ENCODE data around the gene TMEM156.

GRCh38 chr4:38946919-38947318, 85.3 kb downstream of the TMEM156 start:
- no peak for TF ChIP-seq POLR2AphosphoS5 (IDR thresholded peaks at IDR 0.05)
- TF ChIP-seq, protein P1, sequence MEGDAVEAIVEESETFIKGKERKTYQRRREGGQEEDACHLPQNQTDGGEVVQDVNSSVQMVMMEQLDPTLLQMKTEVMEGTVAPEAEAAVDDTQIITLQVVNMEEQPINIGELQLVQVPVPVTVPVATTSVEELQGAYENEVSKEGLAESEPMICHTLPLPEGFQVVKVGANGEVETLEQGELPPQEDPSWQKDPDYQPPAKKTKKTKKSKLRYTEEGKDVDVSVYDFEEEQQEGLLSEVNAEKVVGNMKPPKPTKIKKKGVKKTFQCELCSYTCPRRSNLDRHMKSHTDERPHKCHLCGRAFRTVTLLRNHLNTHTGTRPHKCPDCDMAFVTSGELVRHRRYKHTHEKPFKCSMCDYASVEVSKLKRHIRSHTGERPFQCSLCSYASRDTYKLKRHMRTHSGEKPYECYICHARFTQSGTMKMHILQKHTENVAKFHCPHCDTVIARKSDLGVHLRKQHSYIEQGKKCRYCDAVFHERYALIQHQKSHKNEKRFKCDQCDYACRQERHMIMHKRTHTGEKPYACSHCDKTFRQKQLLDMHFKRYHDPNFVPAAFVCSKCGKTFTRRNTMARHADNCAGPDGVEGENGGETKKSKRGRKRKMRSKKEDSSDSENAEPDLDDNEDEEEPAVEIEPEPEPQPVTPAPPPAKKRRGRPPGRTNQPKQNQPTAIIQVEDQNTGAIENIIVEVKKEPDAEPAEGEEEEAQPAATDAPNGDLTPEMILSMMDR (IDR thresholded peaks at IDR 0.05 in 8 of 11, conservative IDR thresholded peaks at IDR 0.05 in 3 of 11) = no peak

All from spleen (tissue), 7 donors.